GM21447 (cell line): Measurements from ENCODE around the gene NHERF2.
"Not testable (repeated sequence)": the region's sequence is repeated elsewhere in the genome, so short reads cannot be mapped to it uniquely, and the experiment has no call there.

Experiments
- ATAC-seq: cut with Tn5 transposase; IDR thresholded peaks from one replicate; pipeline ENCODE4 v1.9.1; 2021; ENCODE audit not compliant: unreplicated experiment

Gene NHERF2

GRCh38 chr16:2005646-2006045, 21.1 kb upstream of the NHERF2 start:
- ATAC-seq: no peak

GRCh38 chr16:2006317-2006716, 20.4 kb upstream of the NHERF2 start:
- ATAC-seq: no peak

- ATAC-seq: no peak
Observed at GRCh38 chr16:2007081-2007836, 19.4 kb upstream of the NHERF2 start.

GRCh38 chr16:2008009-2008526, 18.6 kb upstream of the NHERF2 start:
- no peak for ATAC-seq

GRCh38 chr16:2008631-2009163, 18.0 kb upstream of the NHERF2 start:
- ATAC-seq: peak; percentile 12

GRCh38 chr16:2009164-2009711, 17.5 kb upstream of the NHERF2 start:
- peak; percentile 26 for ATAC-seq

- ATAC-seq: peak; percentile 69
Observed at GRCh38 chr16:2009791-2010510, 16.8 kb upstream of the NHERF2 start, which contains the start of gene ZNF598. TSS of gene ZNF598 (minus strand) at chr16:2009821.

GRCh38 chr16:2011726-2012125, 15.0 kb upstream of the NHERF2 start:
- not testable (repeated sequence) for ATAC-seq

- no peak for ATAC-seq
Observed at GRCh38 chr16:2013527-2013926, 13.2 kb upstream of the NHERF2 start.

- no peak for ATAC-seq
Observed at GRCh38 chr16:2015117-2015946, 11.4 kb upstream of the NHERF2 start.

GRCh38 chr16:2015947-2016208, 10.8 kb upstream of the NHERF2 start:
- ATAC-seq: no peak

GRCh38 chr16:2016407-2016922, 10.2 kb upstream of the NHERF2 start:
- ATAC-seq: no peak

GRCh38 chr16:2019518-2019920, 7.2 kb upstream of the NHERF2 start, which contains the start of gene NPW:
TSS of gene NPW (plus strand) at chr16:2019785.
- ATAC-seq: no peak

- ATAC-seq: no peak
Observed at GRCh38 chr16:2019921-2020831, 6.5 kb upstream of the NHERF2 start.

GRCh38 chr16:2022723-2023091, 4.0 kb upstream of the NHERF2 start:
- no peak for ATAC-seq

GRCh38 chr16:2023092-2024031, 3.3 kb upstream of the NHERF2 start:
- ATAC-seq: no peak

GRCh38 chr16:2024032-2024420, 2.7 kb upstream of the NHERF2 start:
- ATAC-seq: no peak

GRCh38 chr16:2025251-2025650, 1.5 kb upstream of the NHERF2 start:
- no peak for ATAC-seq
